HG02840 (cell line): ENCODE measurements around the gene SEPTIN5.
"Not testable (repeated sequence)": the region's sequence is repeated elsewhere in the genome, so short reads cannot be mapped to it uniquely, and the experiment has no call there.

ENCODE experiments used
- ATAC-seq: cut with Tn5 transposase; IDR thresholded peaks from one replicate; pipeline ENCODE4 v1.9.1; 2021; ENCODE audit warnings: mild to moderate bottlenecking, moderate library complexity, moderate number of reproducible peaks; ENCODE audit not compliant: unreplicated experiment, low FRiP score

The SEPTIN5 gene

GRCh38 chr22:19718456-19719049 is 4.2 kb downstream of the SEPTIN5 start:
- ATAC-seq, result no peak

- ATAC-seq, result no peak
These were observed 4.8 kb downstream of the SEPTIN5 start for GRCh38 chr22:19719050-19719482.

- no peak for ATAC-seq
These were observed 5.3 kb downstream of the SEPTIN5 start for GRCh38 chr22:19719488-19720021.

DNA sequence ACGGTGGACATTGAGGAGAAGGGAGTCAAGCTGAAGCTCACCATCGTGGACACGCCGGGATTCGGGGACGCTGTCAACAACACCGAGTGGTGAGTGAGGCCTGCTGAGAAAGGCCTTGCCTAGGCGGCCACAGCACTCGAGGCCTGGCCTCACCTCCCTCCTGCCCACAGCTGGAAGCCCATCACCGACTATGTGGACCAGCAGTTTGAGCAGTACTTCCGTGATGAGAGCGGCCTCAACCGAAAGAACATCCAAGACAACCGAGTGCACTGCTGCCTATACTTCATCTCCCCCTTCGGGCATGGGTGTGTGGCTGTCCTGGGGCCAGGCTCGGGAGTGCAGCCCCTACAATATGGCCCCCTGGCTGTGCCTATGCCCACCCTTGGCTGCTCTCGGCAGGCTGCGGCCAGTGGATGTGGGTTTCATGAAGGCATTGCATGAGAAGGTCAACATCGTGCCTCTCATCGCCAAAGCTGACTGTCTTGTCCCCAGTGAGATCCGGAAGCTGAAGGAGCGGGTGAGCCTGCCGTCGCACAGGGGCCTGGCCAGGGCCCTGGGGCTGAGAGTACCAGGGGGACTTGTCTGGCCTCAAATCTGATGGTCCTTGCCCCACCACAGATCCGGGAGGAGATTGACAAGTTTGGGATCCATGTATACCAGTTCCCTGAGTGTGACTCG is 6.0 kb downstream of the SEPTIN5 start:
- no peak for ATAC-seq

GRCh38 chr22:19720999-19721329 is 6.7 kb downstream of the SEPTIN5 start:
- no peak for ATAC-seq

DNA sequence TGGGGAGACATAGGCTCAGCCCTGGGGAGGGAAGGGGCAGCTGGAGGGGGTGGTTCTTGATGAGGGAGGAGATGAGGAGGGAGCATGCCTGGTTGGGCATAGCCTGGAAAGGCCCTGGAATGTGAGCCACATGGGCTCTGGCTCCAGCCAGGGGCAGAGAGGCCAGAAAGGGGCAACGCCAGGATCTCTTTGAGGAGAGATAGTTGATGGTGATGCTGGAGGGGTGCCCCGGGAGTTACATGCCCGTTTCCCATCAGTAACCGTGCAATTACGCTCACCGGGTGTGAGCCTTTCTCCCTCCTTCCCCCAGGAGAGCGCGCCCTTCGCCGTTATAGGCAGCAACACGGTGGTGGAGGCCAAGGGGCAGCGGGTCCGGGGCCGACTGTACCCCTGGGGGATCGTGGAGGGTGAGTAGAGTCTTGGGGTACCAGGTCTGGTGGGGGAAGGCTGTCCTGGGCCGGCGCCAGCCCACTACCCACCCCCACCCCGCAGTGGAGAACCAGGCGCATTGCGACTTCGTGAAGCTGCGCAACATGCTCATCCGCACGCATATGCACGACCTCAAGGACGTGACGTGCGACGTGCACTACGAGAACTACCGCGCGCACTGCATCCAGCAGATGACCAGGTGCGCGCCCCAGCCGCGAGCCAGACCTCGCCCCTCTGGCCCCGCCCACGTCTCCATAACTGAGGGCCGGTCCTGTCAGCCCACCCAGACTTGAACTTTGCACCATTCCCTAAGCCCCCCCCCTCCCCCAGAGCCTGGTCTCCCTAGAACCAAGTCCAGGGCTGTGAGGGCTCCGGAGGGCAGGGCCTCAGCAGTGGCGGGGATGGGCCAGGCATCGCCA is 7.3 kb downstream of the SEPTIN5 start:
- no peak for ATAC-seq

DNA sequence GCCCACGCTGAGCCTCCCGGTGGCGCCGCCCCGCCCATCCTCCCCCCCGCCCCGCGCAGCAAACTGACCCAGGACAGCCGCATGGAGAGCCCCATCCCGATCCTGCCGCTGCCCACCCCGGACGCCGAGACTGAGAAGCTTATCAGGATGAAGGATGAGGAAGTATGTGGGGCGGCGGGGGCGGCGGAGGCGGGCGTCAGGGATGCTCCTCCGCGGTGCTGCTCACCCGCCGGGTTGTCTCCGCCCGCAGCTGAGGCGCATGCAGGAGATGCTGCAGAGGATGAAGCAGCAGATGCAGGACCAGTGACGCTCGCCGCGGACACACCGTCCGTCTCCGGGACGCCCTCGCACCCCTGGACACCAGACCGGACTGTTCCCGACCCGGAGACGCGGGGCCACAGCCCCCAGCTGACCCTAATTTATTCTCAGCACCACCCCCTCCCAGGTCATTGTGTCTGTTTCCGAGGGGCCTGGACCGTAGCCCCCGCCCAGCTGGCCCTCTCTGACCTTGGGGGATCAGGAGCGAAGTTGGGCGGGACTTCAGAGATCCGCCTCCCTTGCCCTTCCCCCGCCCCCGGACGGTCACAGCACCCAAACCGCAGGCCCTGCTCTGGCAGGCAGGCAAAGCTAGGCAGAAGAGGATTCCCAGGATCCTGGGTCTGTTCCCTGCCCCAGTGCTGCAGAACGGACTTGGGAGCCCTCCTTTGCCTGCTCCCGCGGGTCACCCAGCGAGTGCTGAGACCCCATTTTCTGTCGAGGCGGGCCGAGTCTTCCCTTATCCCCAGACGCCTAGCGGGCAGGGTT is 8.1 kb downstream of the SEPTIN5 start:
- no peak for ATAC-seq

GRCh38 chr22:19722982-19723231 is 8.6 kb downstream of the SEPTIN5 start:
- no peak for ATAC-seq

DNA sequence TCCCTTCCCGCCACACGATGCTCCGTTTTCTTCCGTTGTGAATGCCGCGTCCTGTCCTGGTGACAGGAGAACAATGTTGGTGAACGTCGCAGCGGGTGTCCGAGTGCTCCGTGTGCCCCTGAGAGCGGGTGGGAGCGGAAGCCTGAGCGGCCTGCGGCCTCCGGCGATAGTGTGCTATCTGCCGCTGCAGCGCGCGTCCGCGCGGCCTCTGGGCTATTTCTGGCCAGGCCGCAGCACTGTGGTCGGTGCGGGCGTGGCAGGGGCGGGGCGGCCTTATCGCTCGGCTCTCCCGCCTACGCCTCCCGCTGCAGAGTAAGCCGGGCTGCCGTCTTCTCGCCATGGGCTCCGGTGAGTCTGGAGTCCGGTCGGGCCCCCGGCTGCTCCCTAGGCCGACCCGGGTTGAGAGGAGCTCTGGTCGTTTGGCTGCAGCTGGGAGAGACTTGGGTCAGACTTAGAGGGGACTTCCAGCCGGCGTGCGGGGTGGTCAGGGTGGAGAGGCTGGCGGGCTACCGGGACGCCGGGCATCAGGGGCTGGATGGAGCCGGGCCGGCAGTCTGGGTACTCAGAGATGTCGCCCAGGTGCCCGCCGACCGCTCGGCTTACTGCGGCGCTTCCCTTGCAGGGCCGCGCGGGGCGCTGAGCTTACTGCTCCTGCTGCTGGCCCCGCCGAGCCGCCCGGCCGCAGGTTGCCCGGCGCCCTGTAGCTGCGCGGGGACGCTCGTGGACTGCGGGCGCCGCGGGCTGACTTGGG is 9.1 kb downstream of the SEPTIN5 start, which contains the start of gene GP1BB:
TSS of gene GP1BB (plus strand) at position 308 of the 751 bp plus-strand sequence. CDS start at position 339, 31 bp downstream.
- no peak for ATAC-seq

GRCh38 chr22:19723983-19724827 is 9.9 kb downstream of the SEPTIN5 start:
- ATAC-seq, result no peak

GRCh38 chr22:19724927-19725661 is 10.8 kb downstream of the SEPTIN5 start:
- ATAC-seq, result no peak

DNA sequence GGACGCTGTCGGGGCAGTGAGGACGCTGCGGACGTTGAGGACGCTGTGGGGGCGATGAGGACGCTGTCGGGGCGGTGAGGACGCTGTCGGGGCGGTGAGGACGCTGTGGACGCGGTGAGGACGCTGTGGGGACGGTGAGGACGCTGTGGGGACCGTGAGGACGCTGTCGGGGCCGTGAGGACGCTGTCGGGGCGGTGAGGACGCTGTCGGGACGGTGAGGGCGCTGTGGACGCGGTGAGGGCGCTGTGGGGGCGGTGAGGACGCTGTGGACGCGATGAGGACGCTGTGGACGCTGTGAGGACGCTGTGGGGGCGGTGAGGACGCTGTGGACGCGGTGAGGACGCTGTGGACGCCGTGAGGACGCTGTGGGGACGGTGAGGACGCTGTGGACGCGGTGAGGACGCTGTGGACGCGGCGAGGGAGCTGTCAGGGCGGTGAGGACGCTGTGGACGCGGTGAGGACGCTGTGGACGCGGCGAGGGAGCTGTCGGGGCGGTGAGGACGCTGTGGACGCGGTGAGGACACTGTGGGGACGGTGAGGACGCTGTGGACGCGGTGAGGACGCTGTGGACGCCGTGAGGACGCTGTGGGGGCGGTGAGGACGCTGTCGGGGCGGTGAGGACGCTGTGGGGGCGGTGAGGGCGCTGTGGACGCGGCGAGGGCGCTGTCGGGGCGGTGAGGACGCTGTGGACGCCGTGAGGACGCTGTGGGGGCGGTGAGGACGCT is 11.9 kb downstream of the SEPTIN5 start:
- ATAC-seq, result not testable (repeated sequence)

DNA sequence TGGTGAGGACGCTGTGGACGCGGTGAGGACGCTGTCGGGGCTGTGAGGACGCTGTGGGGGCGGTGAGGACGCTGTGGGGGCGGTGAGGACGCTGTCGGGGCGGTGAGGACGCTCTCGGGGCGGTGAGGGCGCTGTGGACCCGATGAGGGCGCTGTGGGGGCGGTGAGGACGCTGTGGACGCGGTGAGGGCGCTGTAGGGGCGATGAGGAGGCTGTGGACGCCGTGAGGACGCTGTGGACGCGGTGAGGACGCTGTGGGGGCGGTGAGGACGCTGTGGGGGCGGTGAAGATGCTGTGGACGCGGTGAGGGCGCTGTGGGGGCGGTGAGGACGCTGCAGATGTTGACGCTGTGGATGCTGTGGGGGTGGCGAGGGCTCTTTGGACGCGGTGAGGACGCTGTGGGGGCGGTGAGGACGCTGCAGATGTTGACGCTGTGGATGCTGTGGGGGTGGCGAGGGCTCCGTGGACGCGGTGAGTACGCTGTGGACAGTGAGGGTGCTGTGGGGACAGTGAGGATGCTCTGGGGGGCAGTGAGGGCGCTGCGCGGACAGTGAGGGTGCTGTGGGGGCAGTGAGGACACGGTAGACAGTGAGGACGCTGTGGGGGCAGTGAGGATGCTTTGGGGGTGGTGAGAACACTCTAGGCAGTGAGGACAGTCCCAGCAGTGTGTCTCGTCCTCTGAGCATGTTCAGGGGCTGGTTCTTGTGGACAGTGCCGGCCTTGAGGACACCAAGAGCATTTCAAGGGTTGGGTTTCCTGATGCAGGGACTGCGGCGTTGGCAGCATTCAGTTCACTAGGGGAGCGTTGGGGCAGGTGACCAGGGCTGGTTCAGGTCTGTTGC is 13.2 kb downstream of the SEPTIN5 start:
- ATAC-seq, result no peak

GRCh38 chr22:19728271-19728670 is 14.0 kb downstream of the SEPTIN5 start:
- ATAC-seq, result no peak

- ATAC-seq, result no peak
These were observed 14.5 kb downstream of the SEPTIN5 start for GRCh38 chr22:19728836-19729235.

DNA sequence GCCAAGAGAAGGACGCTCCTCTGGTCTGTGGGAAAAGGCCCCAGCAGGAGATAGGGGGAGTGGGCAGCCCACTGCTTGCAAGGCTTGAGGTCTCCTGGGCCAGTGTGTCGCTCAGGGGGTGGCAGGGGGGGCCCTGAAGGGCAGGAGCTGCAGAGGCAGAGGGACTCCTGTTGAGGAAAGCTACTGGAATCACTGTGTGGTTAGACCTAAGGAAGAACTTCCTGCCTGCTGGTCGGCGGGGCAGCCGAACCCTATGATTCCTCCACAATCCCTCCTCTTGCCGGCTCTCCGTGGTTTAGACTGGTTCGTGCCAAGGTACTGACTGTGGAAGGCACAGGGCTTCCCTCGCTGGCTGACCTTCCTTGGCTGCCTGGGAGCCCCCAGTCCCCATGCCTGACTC is 15.2 kb downstream of the SEPTIN5 start:
- no peak for ATAC-seq

- ATAC-seq, result no peak
These were observed 15.9 kb downstream of the SEPTIN5 start for GRCh38 chr22:19730198-19730597.
